Astrocyte (in vitro differentiated cells and primary cell): Measurements from ENCODE around the gene PDE1A. TPM values are rescaled to one million over a fixed set of nuclear protein-coding genes. Genes with fewer than 3 reads are reported as not detected.

Experiments used
- DNase-seq: peaks from one replicate; pipeline ENCODE4 v3.0.0-alpha.2; 2010; ENCODE audit warnings: low read depth
- FAIRE-seq: peaks from 2 replicates; lab custom pipeline; 2011; peaks lifted over from hg19 to GRCh38; lab: Jason Lieb, UNC
- H2AFZ ChIP-seq: 2 replicates; pipeline ENCODE4 v1.6.0; 2012; ENCODE audit warnings: low read depth, low read length, inconsistent platforms
- H3K27ac ChIP-seq: 2 replicates; pipeline ENCODE4 v1.5.1; 2011; ENCODE audit warnings: low read depth, low read length, inconsistent platforms
- H3K27me3 ChIP-seq: 2 replicates; pipeline ENCODE4 v1.6.0; 2011; ENCODE audit warnings: low read length, inconsistent platforms; ENCODE audit not compliant: insufficient read depth
- H3K36me3 ChIP-seq: 2 replicates; pipeline ENCODE4 v1.5.1; 2011; ENCODE audit warnings: low read length, inconsistent platforms; ENCODE audit not compliant: insufficient read depth
- H3K4me1 ChIP-seq: 2 replicates; pipeline ENCODE4 v1.5.1; 2011; ENCODE audit warnings: low read length, inconsistent platforms; ENCODE audit not compliant: insufficient read depth
- H3K4me2 ChIP-seq: 2 replicates; pipeline ENCODE4 v1.6.0; 2012; ENCODE audit warnings: low read length, inconsistent platforms
- H3K4me3 ChIP-seq: 2 replicates; pipeline ENCODE4 v1.5.1; 2011; ENCODE audit warnings: low read depth, mild to moderate bottlenecking, low read length, inconsistent platforms; ENCODE audit not compliant: insufficient read depth
- H3K79me2 ChIP-seq: 2 replicates; pipeline ENCODE4 v1.6.0; 2012; ENCODE audit warnings: mild to moderate bottlenecking, low read length, inconsistent platforms; ENCODE audit not compliant: insufficient read depth
- H3K9ac ChIP-seq: 2 replicates; pipeline ENCODE4 v1.6.0; 2012; ENCODE audit warnings: mild to moderate bottlenecking, low read length, inconsistent platforms
- H3K9me3 ChIP-seq: 2 replicates; pipeline ENCODE4 v1.5.1; 2012; ENCODE audit warnings: low read depth, mild to moderate bottlenecking, low read length, inconsistent platforms; ENCODE audit not compliant: insufficient read depth
- H4K20me1 ChIP-seq: 2 replicates; pipeline ENCODE4 v1.6.0; 2012; ENCODE audit warnings: low read length, inconsistent platforms; ENCODE audit not compliant: insufficient read depth
- H3K27ac Mint-ChIP-seq: one replicate; pipeline ENCODE4 v1.8.0; 2021; ENCODE audit warnings: mild to moderate bottlenecking, mixed read lengths; ENCODE audit not compliant: unreplicated experiment
- H3K27me3 Mint-ChIP-seq: one replicate; pipeline ENCODE4 v1.8.0; 2021; ENCODE audit warnings: low read depth, mixed read lengths; ENCODE audit not compliant: unreplicated experiment
- H3K36me3 Mint-ChIP-seq: one replicate; pipeline ENCODE4 v1.8.0; 2021; ENCODE audit warnings: low read depth, mixed read lengths; ENCODE audit not compliant: unreplicated experiment
- H3K4me1 Mint-ChIP-seq: one replicate; pipeline ENCODE4 v1.8.0; 2021; ENCODE audit warnings: low read depth, mixed read lengths; ENCODE audit not compliant: unreplicated experiment
- H3K4me3 Mint-ChIP-seq: one replicate; pipeline ENCODE4 v1.8.0; 2021; ENCODE audit warnings: mild to moderate bottlenecking, moderate library complexity, mixed read lengths; ENCODE audit not compliant: unreplicated experiment
- H3K9me3 Mint-ChIP-seq: one replicate; pipeline ENCODE4 v1.8.0; 2021; ENCODE audit warnings: mild to moderate bottlenecking, mixed read lengths; ENCODE audit not compliant: unreplicated experiment
- CTCF ChIP-seq: IDR thresholded peaks from 2 replicates; pipeline ENCODE4 v1.5.1; 2011; ENCODE audit warnings: low read depth, mild to moderate bottlenecking, inconsistent platforms, low read length, moderate library complexity; ENCODE audit not compliant: insufficient read depth
- EZH2 ChIP-seq: IDR thresholded peaks from 2 replicates; pipeline ENCODE4 v1.6.1; 2012; ENCODE audit warnings: mild to moderate bottlenecking, low read length, inconsistent platforms; ENCODE audit not compliant: insufficient read depth
- total RNA-seq: library from RNA; stranded (reverse); gene quantifications from 2 replicates; pipeline ENCODE4 v1.2.1, GENCODE V29; 2021

The PDE1A gene
- total RNA-seq, 1 donor from 2014 or later = 0.32 TPM

DNA sequence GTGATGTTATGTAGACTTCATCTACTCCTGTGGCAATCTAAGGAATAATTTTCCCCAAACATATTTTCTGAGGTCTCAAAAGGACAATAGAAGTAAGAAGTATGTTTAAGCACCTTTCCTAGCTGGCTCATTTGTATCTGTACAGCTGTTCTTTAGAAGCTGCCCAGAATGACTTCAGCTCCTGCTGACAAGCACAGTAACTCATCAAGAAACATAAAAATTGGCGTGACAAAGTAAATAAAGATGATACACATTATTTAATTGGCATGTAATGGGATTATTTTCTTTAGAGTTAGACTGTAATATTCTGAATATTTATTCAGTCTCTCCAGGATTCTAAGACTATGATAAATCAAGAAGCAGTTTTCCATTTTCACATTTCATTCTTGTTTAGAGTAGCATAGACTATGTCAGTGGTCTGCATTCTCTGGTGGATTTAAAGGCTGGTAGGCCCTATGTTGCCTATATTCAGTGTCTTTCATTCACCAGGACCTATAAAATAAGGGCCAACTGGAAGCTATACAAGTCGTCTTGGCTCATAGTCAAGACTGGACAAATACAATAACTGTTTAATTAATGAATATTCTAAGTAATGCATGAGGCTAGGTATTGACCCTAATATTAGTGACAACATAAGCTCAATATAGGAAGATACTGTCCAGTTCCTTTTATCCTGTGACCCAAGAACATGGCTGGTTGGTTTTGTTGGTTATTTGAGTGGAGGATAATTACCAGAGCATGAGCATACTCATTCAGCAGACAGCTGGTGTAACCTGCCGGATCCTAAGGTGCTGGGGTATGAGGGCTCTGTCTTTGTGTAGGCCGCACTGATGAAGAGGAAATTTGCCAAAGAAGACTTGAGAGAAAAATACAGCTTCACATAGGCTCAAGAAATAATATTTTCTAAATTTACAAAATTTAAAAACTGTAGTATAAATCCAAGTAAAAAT, 107.0 kb downstream of the PDE1A start:
- H3K9me3 Mint-ChIP-seq = no peaks in the 10 kb centered on the region
- no peak overlapping the region for H3K4me3 ChIP-seq
- H3K27me3 ChIP-seq = no peaks in the 10 kb centered on the region
- no peak overlapping the region for H3K4me2 ChIP-seq
- no peak overlapping the region for H3K27ac Mint-ChIP-seq
- no peak overlapping the region for H3K4me3 Mint-ChIP-seq
- DNase-seq (peak; percentile 44), FAIRE-seq (no peak)
- H3K4me1 ChIP-seq = no peaks in the 10 kb centered on the region
- no peak for TF ChIP-seq CTCF
- no peak for TF ChIP-seq EZH2
- H3K4me1 Mint-ChIP-seq = no peaks in the 10 kb centered on the region
- H3K9me3 ChIP-seq = no peaks in the 10 kb centered on the region
- H3K27ac ChIP-seq = no peak overlapping the region
- no peaks in the 10 kb centered on the region for H3K27me3 Mint-ChIP-seq
- H3K36me3 ChIP-seq = no peaks in the 10 kb centered on the region
- H3K79me2 ChIP-seq = no peaks in the 10 kb centered on the region
- no peak overlapping the region for H2AFZ ChIP-seq
- H3K9ac ChIP-seq = no peak overlapping the region
- H3K36me3 Mint-ChIP-seq = no peaks in the 10 kb centered on the region
- H4K20me1 ChIP-seq = no peaks in the 10 kb centered on the region

- TF ChIP-seq CTCF = no peak
- TF ChIP-seq EZH2 = no peak
- no peaks in the 10 kb centered on the region for H3K9me3 Mint-ChIP-seq
- no peaks in the 10 kb centered on the region for H3K36me3 Mint-ChIP-seq
- Histone ChIP-seq H2AFZ (no peak overlapping the region), H3K36me3 (no peaks in the 10 kb centered on the region), H3K27me3 (no peaks in the 10 kb centered on the region), H4K20me1 (no peaks in the 10 kb centered on the region), H3K4me3 (no peak overlapping the region), H3K79me2 (no peaks in the 10 kb centered on the region), H3K4me1 (no peaks in the 10 kb centered on the region), H3K27ac (no peak overlapping the region), H3K9ac (no peak overlapping the region), H3K9me3 (no peaks in the 10 kb centered on the region), H3K4me2 (peak overlapping the region; percentile 55)
- no peaks in the 10 kb centered on the region for H3K27me3 Mint-ChIP-seq
- no peak overlapping the region for H3K27ac Mint-ChIP-seq
- no peaks in the 10 kb centered on the region for H3K4me1 Mint-ChIP-seq
- FAIRE-seq = no peak
- no peak overlapping the region for H3K4me3 Mint-ChIP-seq
- peak; percentile 44 for DNase-seq
Measured at GRCh38 chr2:182318466-182319220, 108.2 kb downstream of the PDE1A start.
